Measurements from ENCODE around the gene PGBD4. TPM values are rescaled to one million over a fixed set of nuclear protein-coding genes. Genes with fewer than 3 reads are reported as not detected.

The PGBD4 gene
- polyA plus RNA-seq, 3 donors: 0.38 to 0.93 (median 0.58) TPM

DNA sequence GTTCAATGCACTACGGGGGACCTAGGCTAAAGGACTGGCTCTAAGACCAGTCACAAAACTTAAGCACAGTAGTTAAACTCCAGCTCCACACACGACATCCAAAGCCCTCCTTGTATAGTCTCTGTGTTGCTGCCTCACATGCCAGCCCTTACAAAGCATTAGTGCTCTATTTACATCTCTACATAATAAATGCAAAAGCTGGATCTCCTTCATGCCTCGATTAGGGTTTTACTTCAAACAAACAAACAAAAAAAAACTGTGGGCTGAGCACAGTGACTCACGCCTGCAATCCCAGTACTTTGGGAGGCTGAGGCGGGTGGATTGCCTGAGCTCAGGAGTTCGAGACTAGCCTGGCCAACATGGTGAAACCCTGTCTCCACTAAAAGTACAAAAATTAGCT lies 9.6 kb downstream of the PGBD4 start:
- TF ChIP-seq, protein P1, sequence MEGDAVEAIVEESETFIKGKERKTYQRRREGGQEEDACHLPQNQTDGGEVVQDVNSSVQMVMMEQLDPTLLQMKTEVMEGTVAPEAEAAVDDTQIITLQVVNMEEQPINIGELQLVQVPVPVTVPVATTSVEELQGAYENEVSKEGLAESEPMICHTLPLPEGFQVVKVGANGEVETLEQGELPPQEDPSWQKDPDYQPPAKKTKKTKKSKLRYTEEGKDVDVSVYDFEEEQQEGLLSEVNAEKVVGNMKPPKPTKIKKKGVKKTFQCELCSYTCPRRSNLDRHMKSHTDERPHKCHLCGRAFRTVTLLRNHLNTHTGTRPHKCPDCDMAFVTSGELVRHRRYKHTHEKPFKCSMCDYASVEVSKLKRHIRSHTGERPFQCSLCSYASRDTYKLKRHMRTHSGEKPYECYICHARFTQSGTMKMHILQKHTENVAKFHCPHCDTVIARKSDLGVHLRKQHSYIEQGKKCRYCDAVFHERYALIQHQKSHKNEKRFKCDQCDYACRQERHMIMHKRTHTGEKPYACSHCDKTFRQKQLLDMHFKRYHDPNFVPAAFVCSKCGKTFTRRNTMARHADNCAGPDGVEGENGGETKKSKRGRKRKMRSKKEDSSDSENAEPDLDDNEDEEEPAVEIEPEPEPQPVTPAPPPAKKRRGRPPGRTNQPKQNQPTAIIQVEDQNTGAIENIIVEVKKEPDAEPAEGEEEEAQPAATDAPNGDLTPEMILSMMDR (IDR thresholded peaks at IDR 0.05): no peak
- H3K27ac ChIP-seq (ENCODE audit: low read depth in 1 of 2, low read length in 2 of 2): no peak overlapping the region
- Mint-ChIP-seq H3K27me3 (ENCODE audit: low read depth in 3 of 3) (peaks cover 3 to 15% (median 3%) of the 10 kb centered on the region in 3 donors), H3K27ac (no peak overlapping the region), H3K36me3 (no peaks in the 10 kb centered on the region), H3K9me3 (no peaks in the 10 kb centered on the region), H3K4me1 (peaks cover 5% of the 10 kb centered on the region), H3K4me3 (no peak overlapping the region)
- no peaks in the 10 kb centered on the region for H3K9me3 ChIP-seq (replicated peaks in 1 of 2; ENCODE audit: control insufficient read depth in 1 of 2, insufficient read depth in 1 of 2, low read length in 2 of 2)
- no peak for DNase-seq
- no peaks in the 10 kb centered on the region for H3K4me1 ChIP-seq (ENCODE audit: control insufficient read depth in 1 of 2, insufficient read depth in 2 of 2, low read length in 2 of 2)
- H3K4me3 ChIP-seq (replicated peaks in 1 of 3; ENCODE audit: low read depth in 2 of 3, low read length in 3 of 3): no peak overlapping the region
- H3K9ac ChIP-seq (ENCODE audit: insufficient read depth, low read length, poor library complexity, severe bottlenecking): no peak overlapping the region
- no peak overlapping the region for H2AFZ ChIP-seq (ENCODE audit: insufficient read depth, low read depth, low read length, poor library complexity, severe bottlenecking)
- H3K79me2 ChIP-seq (ENCODE audit: insufficient read depth, low read length): no peaks in the 10 kb centered on the region
- H3K4me2 ChIP-seq (replicated peaks; ENCODE audit: extremely low read depth, low read length, poor library complexity, severe bottlenecking): no peak overlapping the region
- no peaks in the 10 kb centered on the region for H3K27me3 ChIP-seq (ENCODE audit: control insufficient read depth in 2 of 2, insufficient read depth in 2 of 2, low read length in 2 of 2)
- H4K20me1 ChIP-seq (ENCODE audit: insufficient read depth, low read length): no peaks in the 10 kb centered on the region
- no peaks in the 10 kb centered on the region for H3K36me3 ChIP-seq (replicated peaks in 1 of 2; ENCODE audit: control insufficient read depth in 1 of 2, insufficient read depth in 2 of 2, low read length in 2 of 2)
- WGBS (ENCODE audit: insufficient coverage): 83% methylated on average over 5 of the region's 6 CpGs
- intact Hi-C loops (cut with micrococcal nuclease): no loop called here

GRCh38 chr15:34114215-34114614 lies 12.3 kb downstream of the PGBD4 start:
- WGBS (ENCODE audit: insufficient coverage): no CpG with 5 or more reads among the region's 2 CpGs
- H3K9ac ChIP-seq (ENCODE audit: insufficient read depth, low read length, poor library complexity, severe bottlenecking): no peak overlapping the region
- H3K4me1 ChIP-seq (ENCODE audit: control insufficient read depth in 1 of 2, insufficient read depth in 2 of 2, low read length in 2 of 2): no peaks in the 10 kb centered on the region
- H3K27me3 ChIP-seq (ENCODE audit: control insufficient read depth in 2 of 2, insufficient read depth in 2 of 2, low read length in 2 of 2): no peaks in the 10 kb centered on the region
- no peaks in the 10 kb centered on the region for H3K36me3 Mint-ChIP-seq
- no peak for DNase-seq
- no peaks in the 10 kb centered on the region for H3K9me3 Mint-ChIP-seq
- TF ChIP-seq, protein P1 (IDR thresholded peaks at IDR 0.05): no peak
- H3K27ac Mint-ChIP-seq: no peak overlapping the region
- no peaks in the 10 kb centered on the region for H3K36me3 ChIP-seq (replicated peaks in 1 of 2; ENCODE audit: control insufficient read depth in 1 of 2, insufficient read depth in 2 of 2, low read length in 2 of 2)
- H4K20me1 ChIP-seq (ENCODE audit: insufficient read depth, low read length): no peaks in the 10 kb centered on the region
- no peak overlapping the region for H3K4me3 Mint-ChIP-seq
- H3K79me2 ChIP-seq (ENCODE audit: insufficient read depth, low read length): no peaks in the 10 kb centered on the region
- H3K4me1 Mint-ChIP-seq: peaks cover 3% of the 10 kb centered on the region
- H3K9me3 ChIP-seq (replicated peaks in 1 of 2; ENCODE audit: control insufficient read depth in 1 of 2, insufficient read depth in 1 of 2, low read length in 2 of 2): no peaks in the 10 kb centered on the region
- no peak overlapping the region for H3K4me2 ChIP-seq (replicated peaks; ENCODE audit: extremely low read depth, low read length, poor library complexity, severe bottlenecking)
- intact Hi-C loops (cut with micrococcal nuclease): no loop called here
- peaks cover 3 to 17% (median 8%) of the 10 kb centered on the region in 3 donors for H3K27me3 Mint-ChIP-seq (ENCODE audit: low read depth in 3 of 3)
- H3K27ac ChIP-seq (ENCODE audit: low read depth in 1 of 2, low read length in 2 of 2): no peak overlapping the region
- no peak overlapping the region for H3K4me3 ChIP-seq (replicated peaks in 1 of 3; ENCODE audit: low read depth in 2 of 3, low read length in 3 of 3)
- H2AFZ ChIP-seq (ENCODE audit: insufficient read depth, low read depth, low read length, poor library complexity, severe bottlenecking): no peak overlapping the region
